Measurements from ENCODE around the gene CDH13.

Gene CDH13

GRCh38 chr16:82655720-82656490 is 29.1 kb downstream of the CDH13 start:
- ATAC-seq, result no peak
- TF ChIP-seq SNAI2 (CRISPR knock-in tag; IDR thresholded peaks at IDR 0.05), result no peak
- TF ChIP-seq ZFP30 (CRISPR knock-in tag; IDR thresholded peaks at IDR 0.05), result no peak
- no peak for TF ChIP-seq RARB (CRISPR knock-in tag; IDR thresholded peaks at IDR 0.05)
- TF ChIP-seq PATZ1 (CRISPR knock-in tag; IDR thresholded peaks at IDR 0.05; ENCODE audit: borderline replicate concordance), result no peak
- no peak for TF ChIP-seq CREB5 (CRISPR knock-in tag; IDR thresholded peaks at IDR 0.05; ENCODE audit: low read depth)

GRCh38 chr16:82657239-82657638 is 30.5 kb downstream of the CDH13 start:
- ATAC-seq, result no peak
- TF ChIP-seq TOX (CRISPR knock-in tag; IDR thresholded peaks at IDR 0.05; ENCODE audit: borderline replicate concordance) (no peak), ZNF70 (CRISPR knock-in tag; IDR thresholded peaks at IDR 0.05) (no peak), GLIS3 (CRISPR knock-in tag; IDR thresholded peaks at IDR 0.05) (no peak)

- ATAC-seq, result no peak
These were observed 31.0 kb downstream of the CDH13 start for GRCh38 chr16:82657786-82658185.

More at GRCh38 chr16:82657786-82658185, 31.0 kb downstream of the CDH13 start:
- no peak for TF ChIP-seq PPARA (CRISPR knock-in tag; IDR thresholded peaks at IDR 0.05; ENCODE audit: borderline replicate concordance)
- no peak for TF ChIP-seq POU6F1 (CRISPR knock-in tag; IDR thresholded peaks at IDR 0.05; ENCODE audit: borderline replicate concordance, low read depth)
- no peak for TF ChIP-seq PATZ1 (CRISPR knock-in tag; IDR thresholded peaks at IDR 0.05; ENCODE audit: borderline replicate concordance)
- TF ChIP-seq GLIS3 (CRISPR knock-in tag; IDR thresholded peaks at IDR 0.05), result no peak
- no peak for TF ChIP-seq ZFP30 (CRISPR knock-in tag; IDR thresholded peaks at IDR 0.05)
- no peak for TF ChIP-seq ARNTL (CRISPR knock-in tag; IDR thresholded peaks at IDR 0.05; ENCODE audit: borderline replicate concordance, low read depth)
- TF ChIP-seq ZFP3 (CRISPR knock-in tag; IDR thresholded peaks at IDR 0.05), result no peak
- no peak for TF ChIP-seq CSRNP3 (CRISPR knock-in tag; IDR thresholded peaks at IDR 0.05)
- no peak for TF ChIP-seq ZC3H10 (CRISPR knock-in tag; IDR thresholded peaks at IDR 0.05)
- TF ChIP-seq TSHZ2 (CRISPR knock-in tag; IDR thresholded peaks at IDR 0.05), result no peak
- TF ChIP-seq BACH2 (CRISPR knock-in tag; IDR thresholded peaks at IDR 0.05; ENCODE audit: borderline replicate concordance), result no peak
- TF ChIP-seq CREB5 (CRISPR knock-in tag; IDR thresholded peaks at IDR 0.05; ENCODE audit: low read depth), result no peak
- TF ChIP-seq ISL1 (CRISPR knock-in tag; IDR thresholded peaks at IDR 0.05), result no peak
- no peak for TF ChIP-seq ZNF565 (CRISPR knock-in tag; conservative IDR thresholded peaks at IDR 0.05; ENCODE audit: low read depth)
- no peak for TF ChIP-seq SNAI2 (CRISPR knock-in tag; IDR thresholded peaks at IDR 0.05)
- TF ChIP-seq ESRRG (CRISPR knock-in tag; IDR thresholded peaks at IDR 0.05), result no peak
- TF ChIP-seq CSDC2 (CRISPR knock-in tag; IDR thresholded peaks at IDR 0.05), result no peak

All from SK-N-SH treated with all-trans-retinoic acid at 6 μM for 48 hours (cell line).